Astrocyte (in vitro differentiated cells and primary cell): ENCODE data around the gene PLXDC1. TPM values are rescaled to one million over a fixed set of nuclear protein-coding genes. Genes with fewer than 3 reads are reported as not detected.
A peak's percentile ranks its signal among the peaks of the same experiment; 100 is the strongest.

Source experiments
- DNase-seq: peaks from one replicate; pipeline ENCODE4 v3.0.0-alpha.2; 2010; ENCODE audit warnings: low read depth
- FAIRE-seq: peaks from 2 replicates; lab custom pipeline; 2011; peaks lifted over from hg19 to GRCh38; lab: Jason Lieb, UNC
- H2AFZ ChIP-seq: 2 replicates; pipeline ENCODE4 v1.6.0; 2012; ENCODE audit warnings: low read depth, low read length, inconsistent platforms
- H3K27ac ChIP-seq: 2 replicates; pipeline ENCODE4 v1.5.1; 2011; ENCODE audit warnings: low read depth, low read length, inconsistent platforms
- H3K27me3 ChIP-seq: 2 replicates; pipeline ENCODE4 v1.6.0; 2011; ENCODE audit warnings: low read length, inconsistent platforms; ENCODE audit not compliant: insufficient read depth
- H3K36me3 ChIP-seq: 2 replicates; pipeline ENCODE4 v1.5.1; 2011; ENCODE audit warnings: low read length, inconsistent platforms; ENCODE audit not compliant: insufficient read depth
- H3K4me1 ChIP-seq: 2 replicates; pipeline ENCODE4 v1.5.1; 2011; ENCODE audit warnings: low read length, inconsistent platforms; ENCODE audit not compliant: insufficient read depth
- H3K4me2 ChIP-seq: 2 replicates; pipeline ENCODE4 v1.6.0; 2012; ENCODE audit warnings: low read length, inconsistent platforms
- H3K4me3 ChIP-seq: 2 replicates; pipeline ENCODE4 v1.5.1; 2011; ENCODE audit warnings: low read depth, mild to moderate bottlenecking, low read length, inconsistent platforms; ENCODE audit not compliant: insufficient read depth
- H3K79me2 ChIP-seq: 2 replicates; pipeline ENCODE4 v1.6.0; 2012; ENCODE audit warnings: mild to moderate bottlenecking, low read length, inconsistent platforms; ENCODE audit not compliant: insufficient read depth
- H3K9ac ChIP-seq: 2 replicates; pipeline ENCODE4 v1.6.0; 2012; ENCODE audit warnings: mild to moderate bottlenecking, low read length, inconsistent platforms
- H3K9me3 ChIP-seq: 2 replicates; pipeline ENCODE4 v1.5.1; 2012; ENCODE audit warnings: low read depth, mild to moderate bottlenecking, low read length, inconsistent platforms; ENCODE audit not compliant: insufficient read depth
- H4K20me1 ChIP-seq: 2 replicates; pipeline ENCODE4 v1.6.0; 2012; ENCODE audit warnings: low read length, inconsistent platforms; ENCODE audit not compliant: insufficient read depth
- H3K27ac Mint-ChIP-seq: one replicate; pipeline ENCODE4 v1.8.0; 2021; ENCODE audit warnings: mild to moderate bottlenecking, mixed read lengths; ENCODE audit not compliant: unreplicated experiment
- H3K27me3 Mint-ChIP-seq: one replicate; pipeline ENCODE4 v1.8.0; 2021; ENCODE audit warnings: low read depth, mixed read lengths; ENCODE audit not compliant: unreplicated experiment
- H3K36me3 Mint-ChIP-seq: one replicate; pipeline ENCODE4 v1.8.0; 2021; ENCODE audit warnings: low read depth, mixed read lengths; ENCODE audit not compliant: unreplicated experiment
- H3K4me1 Mint-ChIP-seq: one replicate; pipeline ENCODE4 v1.8.0; 2021; ENCODE audit warnings: low read depth, mixed read lengths; ENCODE audit not compliant: unreplicated experiment
- H3K4me3 Mint-ChIP-seq: one replicate; pipeline ENCODE4 v1.8.0; 2021; ENCODE audit warnings: mild to moderate bottlenecking, moderate library complexity, mixed read lengths; ENCODE audit not compliant: unreplicated experiment
- H3K9me3 Mint-ChIP-seq: one replicate; pipeline ENCODE4 v1.8.0; 2021; ENCODE audit warnings: mild to moderate bottlenecking, mixed read lengths; ENCODE audit not compliant: unreplicated experiment
- CTCF ChIP-seq: IDR thresholded peaks from 2 replicates; pipeline ENCODE4 v1.5.1; 2011; ENCODE audit warnings: low read depth, mild to moderate bottlenecking, inconsistent platforms, low read length, moderate library complexity; ENCODE audit not compliant: insufficient read depth
- EZH2 ChIP-seq: IDR thresholded peaks from 2 replicates; pipeline ENCODE4 v1.6.1; 2012; ENCODE audit warnings: mild to moderate bottlenecking, low read length, inconsistent platforms; ENCODE audit not compliant: insufficient read depth
- total RNA-seq: library from RNA; stranded (reverse); gene quantifications from 2 replicates; pipeline ENCODE4 v1.2.1, GENCODE V29; 2021

Gene PLXDC1
- total RNA-seq, 1 donor from 2014 or later, result 8.9 TPM

- Mint-ChIP-seq H3K36me3 (peaks cover 4% of the 10 kb centered on the region), H3K4me1 (no peaks in the 10 kb centered on the region), H3K27ac (no peak overlapping the region), H3K9me3 (peaks cover 17% of the 10 kb centered on the region), H3K27me3 (peaks cover 51% of the 10 kb centered on the region), H3K4me3 (no peak overlapping the region)
- Histone ChIP-seq H3K36me3 (no peaks in the 10 kb centered on the region), H3K4me3 (no peak overlapping the region), H3K9me3 (no peaks in the 10 kb centered on the region), H3K4me2 (no peak overlapping the region), H3K4me1 (peaks cover 3% of the 10 kb centered on the region), H4K20me1 (no peaks in the 10 kb centered on the region), H3K27ac (no peak overlapping the region), H3K27me3 (peaks cover 23% of the 10 kb centered on the region), H3K79me2 (no peaks in the 10 kb centered on the region), H2AFZ (no peak overlapping the region), H3K9ac (no peak overlapping the region)
- TF ChIP-seq CTCF, result no peak
- no peak for TF ChIP-seq EZH2
- FAIRE-seq (no peak), DNase-seq (no peak)
Measured at GRCh38 chr17:39028690-39029089, 122.7 kb downstream of the PLXDC1 start.

GRCh38 chr17:39027455-39028035 lies 123.9 kb downstream of the PLXDC1 start:
- no peak overlapping the region for H3K4me3 ChIP-seq
- H3K36me3 ChIP-seq, result no peaks in the 10 kb centered on the region

More at GRCh38 chr17:39027455-39028035, 123.9 kb downstream of the PLXDC1 start:
- H3K9ac ChIP-seq, result no peak overlapping the region
- no peak for DNase-seq
- H3K9me3 ChIP-seq, result no peaks in the 10 kb centered on the region
- H3K4me2 ChIP-seq, result peak overlapping the region; percentile 76
- Mint-ChIP-seq H3K27me3 (peaks cover 44% of the 10 kb centered on the region), H3K4me1 (no peaks in the 10 kb centered on the region), H3K27ac (no peak overlapping the region), H3K36me3 (peaks cover 4% of the 10 kb centered on the region), H3K9me3 (peaks cover 16% of the 10 kb centered on the region), H3K4me3 (peak overlapping the region; percentile 64)
- no peaks in the 10 kb centered on the region for H3K79me2 ChIP-seq
- no peaks in the 10 kb centered on the region for H4K20me1 ChIP-seq
- FAIRE-seq, result no peak
- H3K4me1 ChIP-seq, result peaks cover 3% of the 10 kb centered on the region
- H2AFZ ChIP-seq, result peak overlapping the region; percentile 60
- H3K27me3 ChIP-seq, result peaks cover 17% of the 10 kb centered on the region
- H3K27ac ChIP-seq, result no peak overlapping the region
- TF ChIP-seq CTCF, result no peak
- no peak for TF ChIP-seq EZH2
